ENCODE data around the gene NEURL1B.

Gene NEURL1B

DNA sequence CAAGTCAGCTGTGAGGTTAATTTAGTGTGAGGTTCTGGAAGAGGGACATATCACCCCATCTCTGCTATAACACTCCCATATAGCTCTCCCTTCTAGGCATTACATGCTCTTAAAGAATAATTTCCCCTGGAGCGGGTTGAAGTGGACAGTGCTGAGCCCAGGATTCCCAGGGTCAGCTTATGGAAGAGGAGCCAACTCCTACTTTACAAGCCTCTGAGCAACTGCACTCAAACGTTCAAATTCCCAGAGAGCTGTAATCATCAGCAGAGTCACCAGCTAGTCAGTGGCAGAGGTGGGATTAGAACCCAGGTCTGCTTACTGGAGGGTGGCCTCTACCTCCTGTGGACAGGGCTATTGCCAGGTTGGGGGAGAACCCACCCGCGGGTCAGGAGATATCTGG is 1.4 kb downstream of the NEURL1B start:
- Mint-ChIP-seq H3K27ac (peak overlapping the region; percentile 28 to 58 (median 41)), H3K4me1 (peaks cover 51% of the 10 kb centered on the region), H3K4me3 (peak overlapping the region; percentile 66 to 85 (median 84)), H3K36me3 (ENCODE audit: low read depth) (no peaks in the 10 kb centered on the region), H3K9me3 (no peaks in the 10 kb centered on the region), H3K27me3 (ENCODE audit: low read depth) (peaks cover 31% of the 10 kb centered on the region)
- TF ChIP-seq, protein P1, sequence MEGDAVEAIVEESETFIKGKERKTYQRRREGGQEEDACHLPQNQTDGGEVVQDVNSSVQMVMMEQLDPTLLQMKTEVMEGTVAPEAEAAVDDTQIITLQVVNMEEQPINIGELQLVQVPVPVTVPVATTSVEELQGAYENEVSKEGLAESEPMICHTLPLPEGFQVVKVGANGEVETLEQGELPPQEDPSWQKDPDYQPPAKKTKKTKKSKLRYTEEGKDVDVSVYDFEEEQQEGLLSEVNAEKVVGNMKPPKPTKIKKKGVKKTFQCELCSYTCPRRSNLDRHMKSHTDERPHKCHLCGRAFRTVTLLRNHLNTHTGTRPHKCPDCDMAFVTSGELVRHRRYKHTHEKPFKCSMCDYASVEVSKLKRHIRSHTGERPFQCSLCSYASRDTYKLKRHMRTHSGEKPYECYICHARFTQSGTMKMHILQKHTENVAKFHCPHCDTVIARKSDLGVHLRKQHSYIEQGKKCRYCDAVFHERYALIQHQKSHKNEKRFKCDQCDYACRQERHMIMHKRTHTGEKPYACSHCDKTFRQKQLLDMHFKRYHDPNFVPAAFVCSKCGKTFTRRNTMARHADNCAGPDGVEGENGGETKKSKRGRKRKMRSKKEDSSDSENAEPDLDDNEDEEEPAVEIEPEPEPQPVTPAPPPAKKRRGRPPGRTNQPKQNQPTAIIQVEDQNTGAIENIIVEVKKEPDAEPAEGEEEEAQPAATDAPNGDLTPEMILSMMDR (IDR thresholded peaks at IDR 0.05; ENCODE audit: unreplicated experiment in 3 of 3): no peak

DNA sequence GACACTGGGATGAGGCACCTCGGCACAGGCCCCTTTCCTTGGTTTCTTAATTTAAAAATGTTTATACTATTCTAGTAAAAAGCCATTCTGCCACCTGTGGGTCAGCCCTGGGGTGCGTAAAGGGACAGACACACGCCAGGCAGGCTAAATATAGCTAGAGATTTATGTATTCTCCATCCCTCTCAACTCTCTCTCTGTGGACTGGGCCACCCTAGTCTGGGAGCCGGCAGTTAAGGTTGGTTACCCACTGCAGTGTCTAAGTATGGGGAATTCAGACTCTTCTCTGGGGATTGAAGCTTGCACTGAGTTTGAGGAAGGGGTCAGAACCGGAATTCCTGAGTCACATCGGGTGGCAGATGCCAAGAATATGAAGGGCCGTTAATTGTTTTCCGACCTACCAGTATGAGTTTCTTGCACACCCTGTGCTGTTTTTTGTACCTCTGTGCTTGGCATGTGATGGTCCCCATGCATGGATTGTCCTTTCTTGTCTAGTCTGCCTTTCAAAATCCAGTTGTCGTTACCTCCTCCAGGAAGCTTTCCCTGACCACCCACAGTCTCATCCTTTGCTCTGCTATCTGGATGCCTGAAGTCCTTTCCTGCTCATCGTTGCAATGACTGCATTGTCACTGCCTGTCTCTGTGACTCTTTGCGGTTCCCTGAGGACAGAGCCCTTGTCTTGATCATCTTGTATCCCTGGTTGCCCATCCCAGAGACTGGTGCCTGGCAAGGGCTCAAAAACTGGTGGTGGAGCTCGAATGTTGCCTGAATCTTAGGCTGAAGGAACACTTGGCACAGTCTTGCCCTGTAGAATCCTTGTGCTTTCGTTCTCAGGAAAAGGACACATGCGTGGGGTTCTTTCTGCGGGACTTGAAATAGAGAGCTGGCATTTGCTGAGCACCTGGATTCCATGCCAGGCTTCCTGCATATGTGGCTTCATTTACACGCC is 2.1 kb downstream of the NEURL1B start:
- Mint-ChIP-seq H3K4me1 (peaks cover 51% of the 10 kb centered on the region), H3K36me3 (ENCODE audit: low read depth) (no peaks in the 10 kb centered on the region), H3K27me3 (ENCODE audit: low read depth) (peaks cover 27% of the 10 kb centered on the region), H3K9me3 (no peaks in the 10 kb centered on the region), H3K27ac (peak overlapping the region in 2 of 3 experiments; percentile 37 to 41), H3K4me3 (peak overlapping the region; percentile 66 to 85 (median 84))
- TF ChIP-seq, protein P1 (IDR thresholded peaks at IDR 0.05; ENCODE audit: unreplicated experiment in 3 of 3): no peak

DNA sequence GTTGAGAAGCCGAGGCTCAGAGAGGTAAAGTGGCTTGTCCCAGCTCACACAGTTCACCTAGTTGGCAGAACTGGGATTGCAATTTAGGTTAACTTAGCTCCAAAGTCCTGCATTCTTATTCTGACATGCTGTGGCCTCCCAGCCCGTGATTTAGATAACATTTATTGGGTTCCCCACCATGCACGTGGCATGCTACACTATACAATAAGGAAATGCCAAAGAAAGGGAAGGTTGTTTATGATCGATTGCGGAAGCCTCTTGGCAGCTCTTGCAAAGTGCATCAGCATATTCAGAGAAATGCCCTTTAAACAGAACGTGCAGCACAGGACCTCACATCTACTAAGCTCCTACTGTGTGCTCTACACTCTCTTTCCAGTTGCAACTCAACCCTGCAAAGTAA is 3.2 kb downstream of the NEURL1B start:
- H3K4me3 Mint-ChIP-seq: peak overlapping the region in 1 of 3 experiments; percentile 76
- H3K27me3 Mint-ChIP-seq (ENCODE audit: low read depth): peaks cover 23% of the 10 kb centered on the region
- no peak overlapping the region for H3K27ac Mint-ChIP-seq
- peaks cover 51% of the 10 kb centered on the region for H3K4me1 Mint-ChIP-seq
- TF ChIP-seq, protein P1 (IDR thresholded peaks at IDR 0.05; ENCODE audit: unreplicated experiment in 3 of 3): no peak
- peaks cover 3% of the 10 kb centered on the region for H3K36me3 Mint-ChIP-seq (ENCODE audit: low read depth)
- no peaks in the 10 kb centered on the region for H3K9me3 Mint-ChIP-seq

DNA sequence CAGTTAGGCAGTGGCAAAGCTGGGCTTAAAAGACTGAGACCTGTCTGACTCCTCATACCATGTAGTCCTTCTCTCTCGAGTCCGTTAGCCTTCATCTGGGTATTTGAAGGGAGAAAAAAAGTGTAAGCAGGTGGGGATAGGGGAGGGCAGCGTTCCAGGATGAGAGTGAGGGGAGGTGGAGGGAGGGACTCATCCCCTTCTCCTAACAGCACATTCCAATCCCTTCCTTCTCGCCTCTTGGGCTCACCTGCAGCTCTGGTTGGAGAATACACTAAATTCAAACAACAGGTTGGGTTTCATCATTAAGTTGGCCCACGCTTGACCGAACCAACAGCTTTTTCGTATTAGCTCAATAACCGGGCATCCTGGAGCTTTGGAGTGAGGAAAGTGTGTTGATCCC is 3.6 kb downstream of the NEURL1B start:
- Mint-ChIP-seq H3K4me1 (peaks cover 51% of the 10 kb centered on the region), H3K9me3 (no peaks in the 10 kb centered on the region), H3K27ac (no peak overlapping the region), H3K27me3 (ENCODE audit: low read depth) (peaks cover 18% of the 10 kb centered on the region), H3K36me3 (ENCODE audit: low read depth) (peaks cover 3% of the 10 kb centered on the region), H3K4me3 (peak overlapping the region in 1 of 3 experiments; percentile 37)
- TF ChIP-seq, protein P1 (IDR thresholded peaks at IDR 0.05; ENCODE audit: unreplicated experiment in 3 of 3): no peak

DNA sequence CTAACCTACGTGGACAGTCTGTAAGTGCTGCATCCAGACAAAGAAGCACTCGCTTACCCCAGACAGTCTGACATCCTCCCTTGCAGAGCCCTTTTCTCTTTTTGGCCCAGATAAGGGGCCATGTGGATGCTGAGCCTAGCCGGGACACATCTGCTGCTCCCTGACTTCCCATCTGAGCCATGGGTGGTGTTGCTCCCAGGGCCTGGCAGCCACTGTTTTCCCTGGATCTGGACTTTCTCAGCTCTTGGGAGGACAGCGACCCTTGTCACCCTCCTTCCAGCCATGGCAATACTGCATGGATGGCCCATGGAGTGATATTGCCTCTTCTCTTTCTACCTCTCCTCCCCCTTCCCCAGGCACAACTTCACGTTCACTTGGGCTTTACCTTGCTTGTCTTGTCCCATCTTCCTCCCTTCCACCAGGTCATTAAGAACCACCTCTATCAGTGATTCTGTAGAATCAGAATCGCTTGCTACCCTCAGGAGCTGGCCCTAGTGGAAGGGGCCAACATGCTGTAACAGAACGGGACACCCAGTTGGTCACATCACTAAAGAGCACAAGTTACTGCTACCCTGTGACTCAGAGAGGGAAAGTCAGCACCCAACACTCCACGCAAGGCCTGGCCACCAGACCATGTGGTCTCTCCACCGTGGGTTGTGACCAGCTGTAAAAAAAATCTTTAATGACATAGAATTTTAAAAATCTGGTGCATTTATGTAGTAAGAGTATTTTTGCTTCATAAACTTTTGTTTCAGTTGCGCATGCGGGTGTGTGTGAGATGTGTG is 4.4 kb downstream of the NEURL1B start:
- H3K4me3 Mint-ChIP-seq: peak overlapping the region in 1 of 3 experiments; percentile 29
- TF ChIP-seq, protein P1 (IDR thresholded peaks at IDR 0.05; ENCODE audit: unreplicated experiment in 3 of 3): no peak
- no peaks in the 10 kb centered on the region for H3K9me3 Mint-ChIP-seq

More for the DNA sequence above, 4.4 kb downstream of the NEURL1B start:
- H3K27me3 Mint-ChIP-seq (ENCODE audit: low read depth): peaks cover 14% of the 10 kb centered on the region
- H3K4me1 Mint-ChIP-seq: peaks cover 48% of the 10 kb centered on the region
- H3K27ac Mint-ChIP-seq: no peak overlapping the region
- peaks cover 3% of the 10 kb centered on the region for H3K36me3 Mint-ChIP-seq (ENCODE audit: low read depth)
